ENCODE measurements around the gene IGF2R.

The IGF2R gene

DNA sequence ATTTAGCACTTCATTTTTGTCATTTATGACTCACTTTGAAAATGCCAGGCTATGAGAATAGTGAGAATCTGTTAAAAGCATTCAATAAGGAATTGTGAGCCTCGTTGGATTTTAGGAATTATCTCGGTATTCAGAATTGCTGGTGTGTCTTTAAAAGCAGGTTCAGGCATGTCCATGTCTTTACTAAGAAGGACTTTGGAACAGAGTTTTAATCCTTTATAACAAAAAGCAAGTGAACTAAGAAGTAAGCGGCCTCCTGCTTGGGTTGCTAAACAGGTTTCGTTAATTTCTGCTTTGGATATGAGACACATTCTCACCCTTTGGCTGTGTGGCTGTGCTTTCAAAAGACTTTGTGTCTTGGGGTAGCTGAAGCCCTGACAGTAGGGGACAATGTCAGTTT lies 74.9 kb downstream of the IGF2R start:
- H3K4me3 ChIP-seq (ENCODE audit: low read length), result no peak overlapping the region
- H3K27me3 ChIP-seq (ENCODE audit: control insufficient read depth, insufficient read depth, low read length), result no peaks in the 10 kb centered on the region
- peaks cover 77% of the 10 kb centered on the region for H3K36me3 ChIP-seq (ENCODE audit: control insufficient read depth, low read depth, low read length)
- no peak overlapping the region for H3K27ac ChIP-seq (ENCODE audit: low read length)
- H3K4me1 ChIP-seq (ENCODE audit: control insufficient read depth, low read depth, low read length), result no peaks in the 10 kb centered on the region
- H3K9me3 ChIP-seq (ENCODE audit: control insufficient read depth, low read depth, low read length), result no peaks in the 10 kb centered on the region
- no peak overlapping the region for H3K9ac ChIP-seq (ENCODE audit: low read length)

DNA sequence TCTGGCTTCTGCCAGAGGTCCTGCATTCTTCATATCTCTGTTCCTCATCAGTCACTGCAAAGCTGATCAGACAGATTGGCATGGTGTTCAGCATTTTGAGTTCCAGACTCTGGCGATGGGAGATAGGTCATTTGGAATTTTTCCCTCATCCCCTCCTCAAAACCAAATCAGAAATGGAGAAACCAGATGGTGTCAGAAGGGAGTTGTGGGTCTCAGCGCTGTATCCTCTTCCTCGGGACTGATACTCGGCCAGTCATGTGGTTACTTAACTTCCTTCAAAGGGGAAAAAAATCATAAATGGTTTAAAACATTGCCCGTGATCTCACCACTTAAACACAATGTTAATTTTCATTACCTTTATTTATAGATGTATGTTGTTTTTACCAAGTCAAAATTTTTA lies 75.8 kb downstream of the IGF2R start:
- Histone ChIP-seq H3K4me1 (ENCODE audit: control insufficient read depth, low read depth, low read length) (no peaks in the 10 kb centered on the region), H3K36me3 (ENCODE audit: control insufficient read depth, low read depth, low read length) (peaks cover 81% of the 10 kb centered on the region), H3K27ac (ENCODE audit: low read length) (no peak overlapping the region), H3K4me3 (ENCODE audit: low read length) (no peak overlapping the region), H3K27me3 (ENCODE audit: control insufficient read depth, insufficient read depth, low read length) (no peaks in the 10 kb centered on the region), H3K9me3 (ENCODE audit: control insufficient read depth, low read depth, low read length) (no peaks in the 10 kb centered on the region), H3K9ac (ENCODE audit: low read length) (no peak overlapping the region)

DNA sequence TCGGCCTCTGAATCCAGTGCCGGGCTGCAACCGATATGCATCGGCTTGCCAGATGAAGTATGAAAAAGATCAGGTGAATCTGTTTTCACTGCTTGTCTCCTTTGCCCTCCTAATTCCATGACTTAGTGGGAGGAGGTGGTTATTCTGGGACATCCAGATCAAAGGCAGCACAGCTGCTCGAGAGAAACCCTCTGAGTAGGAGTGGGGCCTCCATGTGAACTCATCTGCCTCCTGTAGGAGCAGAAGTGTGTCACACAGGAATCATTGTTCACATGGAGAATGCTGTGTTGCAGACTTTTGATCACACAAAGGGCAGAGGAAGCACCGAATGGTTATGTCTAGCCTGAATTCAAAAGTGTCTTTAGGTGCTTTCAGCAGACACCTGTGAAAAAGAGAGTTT lies 79.6 kb downstream of the IGF2R start:
- no peak overlapping the region for H3K9ac ChIP-seq (ENCODE audit: low read length)
- H3K9me3 ChIP-seq (ENCODE audit: control insufficient read depth, low read depth, low read length), result no peaks in the 10 kb centered on the region
- no peaks in the 10 kb centered on the region for H3K4me1 ChIP-seq (ENCODE audit: control insufficient read depth, low read depth, low read length)
- no peak overlapping the region for H3K4me3 ChIP-seq (ENCODE audit: low read length)
- H3K27me3 ChIP-seq (ENCODE audit: control insufficient read depth, insufficient read depth, low read length), result no peaks in the 10 kb centered on the region
- H3K36me3 ChIP-seq (ENCODE audit: control insufficient read depth, low read depth, low read length), result peaks cover 80% of the 10 kb centered on the region
- no peak overlapping the region for H3K27ac ChIP-seq (ENCODE audit: low read length)

DNA sequence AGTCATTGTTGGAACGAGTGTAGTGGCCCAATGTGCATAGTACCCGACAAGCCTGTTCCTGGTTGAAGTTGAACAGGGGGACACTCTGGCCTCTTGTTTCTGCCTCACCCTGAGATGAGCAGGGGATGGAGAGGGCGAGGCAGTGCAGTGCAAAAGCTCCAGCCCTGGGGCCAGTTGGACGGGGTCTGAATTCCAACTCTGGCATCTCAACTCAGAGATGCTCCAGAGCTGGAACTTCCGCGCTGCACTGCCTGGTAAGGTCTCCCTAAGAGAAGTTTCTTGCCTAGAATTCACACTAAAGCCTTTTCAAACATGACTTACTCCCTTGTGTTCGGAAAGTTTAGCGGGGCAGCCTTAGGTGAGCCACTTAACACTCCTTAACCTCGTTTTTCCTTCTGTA lies 80.5 kb downstream of the IGF2R start:
- H3K4me3 ChIP-seq (ENCODE audit: low read length), result no peak overlapping the region
- H3K27ac ChIP-seq (ENCODE audit: low read length), result no peak overlapping the region
- H3K36me3 ChIP-seq (ENCODE audit: control insufficient read depth, low read depth, low read length), result peaks cover 79% of the 10 kb centered on the region
- H3K9me3 ChIP-seq (ENCODE audit: control insufficient read depth, low read depth, low read length), result no peaks in the 10 kb centered on the region
- no peaks in the 10 kb centered on the region for H3K27me3 ChIP-seq (ENCODE audit: control insufficient read depth, insufficient read depth, low read length)
- H3K9ac ChIP-seq (ENCODE audit: low read length), result no peak overlapping the region
- no peaks in the 10 kb centered on the region for H3K4me1 ChIP-seq (ENCODE audit: control insufficient read depth, low read depth, low read length)

DNA sequence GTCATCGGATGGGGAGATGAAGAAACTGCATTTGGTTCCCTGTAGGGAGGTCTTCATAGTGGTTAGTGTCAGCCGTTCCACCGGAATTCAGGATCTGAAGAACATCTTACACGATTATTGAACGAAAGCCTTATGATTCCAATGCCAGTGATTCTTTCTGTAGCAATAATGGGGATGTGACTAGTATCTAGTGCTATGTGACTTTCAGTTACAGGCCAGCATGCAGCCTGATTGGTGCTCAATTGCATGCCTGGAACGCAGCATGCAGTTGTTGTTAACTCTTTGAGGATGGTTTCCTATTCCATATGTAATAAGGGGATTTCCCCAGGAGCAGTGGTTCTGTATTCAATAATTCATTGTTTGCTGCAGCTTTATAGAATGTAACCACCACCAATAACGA lies 81.1 kb downstream of the IGF2R start:
- Histone ChIP-seq H3K4me3 (ENCODE audit: low read length) (no peak overlapping the region), H3K36me3 (ENCODE audit: control insufficient read depth, low read depth, low read length) (peaks cover 76% of the 10 kb centered on the region), H3K27ac (ENCODE audit: low read length) (no peak overlapping the region), H3K9me3 (ENCODE audit: control insufficient read depth, low read depth, low read length) (no peaks in the 10 kb centered on the region), H3K27me3 (ENCODE audit: control insufficient read depth, insufficient read depth, low read length) (no peaks in the 10 kb centered on the region), H3K4me1 (ENCODE audit: control insufficient read depth, low read depth, low read length) (no peaks in the 10 kb centered on the region), H3K9ac (ENCODE audit: low read length) (no peak overlapping the region)

DNA sequence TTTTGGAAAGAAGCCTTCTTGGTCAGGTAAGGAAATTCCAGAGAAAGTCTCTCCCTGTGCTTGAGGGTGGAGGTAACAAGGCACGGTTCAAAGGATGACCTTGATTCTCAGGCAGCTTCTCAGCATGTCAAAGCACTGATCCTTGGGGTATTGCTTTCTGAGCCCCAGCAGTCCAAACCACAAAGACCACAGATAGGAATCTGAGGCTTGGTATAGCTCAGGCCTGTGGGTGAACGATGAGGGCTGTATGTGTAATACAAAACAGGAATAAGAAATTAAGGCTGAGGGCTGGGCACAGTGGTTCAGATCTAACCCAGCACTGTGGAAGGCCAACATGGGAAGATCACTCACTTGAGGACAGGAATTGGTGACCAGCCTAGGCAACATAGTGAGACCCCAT lies 82.5 kb downstream of the IGF2R start:
- peaks cover 74% of the 10 kb centered on the region for H3K36me3 ChIP-seq (ENCODE audit: control insufficient read depth, low read depth, low read length)
- no peak overlapping the region for H3K4me3 ChIP-seq (ENCODE audit: low read length)

DNA sequence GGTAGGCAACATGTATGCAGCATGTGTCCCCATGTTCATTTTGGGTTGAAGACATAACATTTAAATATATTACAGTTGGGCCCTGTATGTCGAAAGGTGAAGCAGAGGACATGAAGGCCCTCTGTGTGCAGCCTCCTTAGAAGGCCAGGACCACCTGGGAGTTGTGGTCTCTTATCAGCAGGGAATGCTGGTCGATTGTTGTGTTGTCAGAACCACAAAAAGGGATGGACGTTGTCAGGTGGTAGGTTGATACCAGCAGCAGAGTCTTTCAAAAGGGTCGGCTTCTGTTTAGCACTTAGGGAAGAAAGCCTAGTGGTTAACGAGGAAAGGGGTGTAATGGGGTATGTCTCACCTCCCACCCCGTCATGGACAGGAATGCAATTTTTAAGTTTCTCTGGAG lies 85.4 kb downstream of the IGF2R start:
- no peaks in the 10 kb centered on the region for H3K9me3 ChIP-seq (ENCODE audit: control insufficient read depth, low read depth, low read length)

More for the DNA sequence above, 82.5 kb downstream of the IGF2R start:
- H3K4me1 ChIP-seq (ENCODE audit: control insufficient read depth, low read depth, low read length), result no peaks in the 10 kb centered on the region
- no peak overlapping the region for H3K9ac ChIP-seq (ENCODE audit: low read length)
- H3K27ac ChIP-seq (ENCODE audit: low read length), result no peak overlapping the region
- no peaks in the 10 kb centered on the region for H3K27me3 ChIP-seq (ENCODE audit: control insufficient read depth, insufficient read depth, low read length)
- H3K9me3 ChIP-seq (ENCODE audit: control insufficient read depth, low read depth, low read length), result no peaks in the 10 kb centered on the region

DNA sequence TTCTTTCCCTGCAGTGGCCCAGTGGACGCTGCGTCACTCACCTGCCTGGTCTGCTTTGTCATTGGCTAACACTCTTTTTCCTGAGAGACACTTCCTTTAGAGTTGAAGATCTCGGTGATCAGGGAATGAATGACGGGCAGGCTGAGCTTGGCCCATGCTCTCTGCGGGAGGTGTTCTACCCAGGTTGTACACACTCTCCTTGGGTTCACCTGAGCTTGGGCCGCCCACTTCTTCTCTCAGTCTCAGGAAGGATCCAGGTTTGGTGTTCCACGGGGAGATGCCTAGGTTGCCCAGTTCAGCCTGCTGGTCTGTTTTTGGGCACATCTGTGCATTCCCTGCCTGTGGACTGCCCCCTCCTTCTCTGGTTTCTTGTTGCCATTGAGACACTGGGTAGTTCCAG lies 86.0 kb downstream of the IGF2R start:
- Histone ChIP-seq H3K9me3 (ENCODE audit: control insufficient read depth, low read depth, low read length) (no peaks in the 10 kb centered on the region), H3K4me1 (ENCODE audit: control insufficient read depth, low read depth, low read length) (no peaks in the 10 kb centered on the region), H3K9ac (ENCODE audit: low read length) (no peak overlapping the region), H3K4me3 (ENCODE audit: low read length) (no peak overlapping the region), H3K27ac (ENCODE audit: low read length) (no peak overlapping the region), H3K36me3 (ENCODE audit: control insufficient read depth, low read depth, low read length) (peaks cover 74% of the 10 kb centered on the region), H3K27me3 (ENCODE audit: control insufficient read depth, insufficient read depth, low read length) (no peaks in the 10 kb centered on the region)

More for the DNA sequence above, 85.4 kb downstream of the IGF2R start:
- Histone ChIP-seq H3K27me3 (ENCODE audit: control insufficient read depth, insufficient read depth, low read length) (no peaks in the 10 kb centered on the region), H3K4me1 (ENCODE audit: control insufficient read depth, low read depth, low read length) (no peaks in the 10 kb centered on the region), H3K27ac (ENCODE audit: low read length) (no peak overlapping the region), H3K36me3 (ENCODE audit: control insufficient read depth, low read depth, low read length) (peaks cover 71% of the 10 kb centered on the region), H3K4me3 (ENCODE audit: low read length) (no peak overlapping the region), H3K9ac (ENCODE audit: low read length) (no peak overlapping the region)

DNA sequence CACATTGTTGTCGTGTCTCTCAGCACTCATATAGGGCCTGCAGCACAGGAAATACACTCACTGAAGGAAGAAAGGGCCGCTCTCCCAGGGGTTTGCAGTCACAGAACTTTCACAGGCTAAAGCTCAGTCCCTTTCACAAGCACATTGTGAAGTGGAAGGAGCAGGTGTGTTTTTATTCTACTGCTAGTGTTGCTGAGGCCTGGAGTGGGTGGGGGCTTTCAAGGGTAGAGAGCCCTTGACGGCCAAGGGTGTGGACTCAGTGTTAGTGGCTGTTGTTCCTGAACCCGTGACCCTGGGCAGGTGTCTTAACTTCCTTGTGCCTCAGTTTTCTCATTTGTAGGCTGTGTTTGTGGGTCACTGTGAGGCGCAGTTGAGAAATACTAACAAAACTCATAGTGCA lies 86.5 kb downstream of the IGF2R start:
- Histone ChIP-seq H3K4me1 (ENCODE audit: control insufficient read depth, low read depth, low read length) (no peaks in the 10 kb centered on the region), H3K36me3 (ENCODE audit: control insufficient read depth, low read depth, low read length) (peaks cover 75% of the 10 kb centered on the region), H3K27me3 (ENCODE audit: control insufficient read depth, insufficient read depth, low read length) (no peaks in the 10 kb centered on the region), H3K9ac (ENCODE audit: low read length) (no peak overlapping the region), H3K27ac (ENCODE audit: low read length) (no peak overlapping the region), H3K4me3 (ENCODE audit: low read length) (no peak overlapping the region), H3K9me3 (ENCODE audit: control insufficient read depth, low read depth, low read length) (no peaks in the 10 kb centered on the region)

DNA sequence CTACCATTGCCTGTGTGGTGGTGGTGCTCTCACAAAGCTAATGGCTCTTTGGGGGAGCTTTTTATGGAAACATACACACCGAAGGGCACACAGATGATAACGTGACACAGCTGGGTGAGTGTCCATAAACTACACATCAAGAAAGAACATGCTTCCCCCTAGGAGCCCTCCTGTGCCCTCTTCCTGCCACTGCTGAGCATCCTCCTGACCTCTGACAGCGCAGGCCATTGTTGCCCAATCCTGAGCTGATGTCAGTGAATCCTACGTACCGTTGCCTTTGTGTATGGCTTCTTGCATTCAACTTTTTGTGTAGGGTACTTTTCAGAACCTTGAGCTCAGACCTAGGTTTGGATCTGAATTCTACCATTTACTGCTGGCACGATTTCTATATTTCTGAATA lies 86.9 kb downstream of the IGF2R start:
- Histone ChIP-seq H3K4me1 (ENCODE audit: control insufficient read depth, low read depth, low read length) (no peaks in the 10 kb centered on the region), H3K9me3 (ENCODE audit: control insufficient read depth, low read depth, low read length) (no peaks in the 10 kb centered on the region), H3K36me3 (ENCODE audit: control insufficient read depth, low read depth, low read length) (peaks cover 75% of the 10 kb centered on the region), H3K4me3 (ENCODE audit: low read length) (no peak overlapping the region), H3K27me3 (ENCODE audit: control insufficient read depth, insufficient read depth, low read length) (no peaks in the 10 kb centered on the region), H3K9ac (ENCODE audit: low read length) (no peak overlapping the region), H3K27ac (ENCODE audit: low read length) (no peak overlapping the region)

DNA sequence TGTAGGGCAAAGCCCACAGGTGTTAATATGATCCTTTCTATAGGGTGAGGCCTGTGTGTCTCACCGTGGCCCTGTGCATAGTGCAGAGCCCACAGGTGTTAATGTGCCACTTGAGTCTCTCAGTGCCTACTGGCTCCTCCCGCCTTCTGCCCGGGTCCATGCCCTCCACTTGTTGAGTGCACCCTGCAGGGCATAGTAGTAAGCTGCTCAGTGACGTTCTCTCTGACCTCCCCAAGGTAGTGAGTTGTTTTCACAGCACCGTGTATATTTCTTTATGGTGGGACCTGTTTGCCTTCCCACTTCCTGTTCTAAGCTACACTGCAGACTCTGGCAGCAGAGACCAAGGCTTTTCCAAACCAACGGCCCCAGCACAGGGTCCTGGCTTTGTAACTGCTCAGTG lies 88.2 kb downstream of the IGF2R start:
- Histone ChIP-seq H3K4me3 (ENCODE audit: low read length) (no peak overlapping the region), H3K9ac (ENCODE audit: low read length) (no peak overlapping the region), H3K27ac (ENCODE audit: low read length) (no peak overlapping the region), H3K36me3 (ENCODE audit: control insufficient read depth, low read depth, low read length) (peaks cover 75% of the 10 kb centered on the region), H3K9me3 (ENCODE audit: control insufficient read depth, low read depth, low read length) (no peaks in the 10 kb centered on the region), H3K27me3 (ENCODE audit: control insufficient read depth, insufficient read depth, low read length) (no peaks in the 10 kb centered on the region), H3K4me1 (ENCODE audit: control insufficient read depth, low read depth, low read length) (no peaks in the 10 kb centered on the region)

DNA sequence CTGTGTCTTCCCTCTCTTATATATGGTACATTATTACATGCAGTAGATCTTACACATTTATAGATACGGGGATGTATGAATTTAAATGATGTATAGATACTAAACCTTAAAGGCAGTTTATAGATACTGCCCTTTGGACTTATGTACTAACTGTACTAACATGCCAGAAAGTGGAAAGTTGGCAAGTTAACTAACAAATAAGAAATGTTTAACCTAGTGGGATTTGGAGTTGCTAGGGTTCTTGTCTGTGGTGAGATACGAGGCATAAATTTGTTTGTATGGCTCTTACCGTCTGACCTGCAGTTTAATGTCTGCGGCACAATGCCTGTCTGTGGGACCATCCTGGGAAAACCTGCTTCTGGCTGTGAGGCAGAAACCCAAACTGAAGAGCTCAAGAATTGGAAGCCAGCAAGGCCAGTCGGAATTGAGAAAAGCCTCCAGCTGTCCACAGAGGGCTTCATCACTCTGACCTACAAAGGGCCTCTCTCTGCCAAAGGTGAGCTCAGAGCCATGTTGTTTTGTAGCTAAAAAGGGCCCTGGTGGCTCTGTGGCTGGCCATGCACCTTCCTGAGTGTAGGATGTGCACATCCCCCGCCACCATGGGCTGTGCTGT lies 89.8 kb downstream of the IGF2R start:
- H3K27ac ChIP-seq (ENCODE audit: low read length), result no peak overlapping the region
- H3K27me3 ChIP-seq (ENCODE audit: control insufficient read depth, insufficient read depth, low read length), result no peaks in the 10 kb centered on the region
- H3K4me1 ChIP-seq (ENCODE audit: control insufficient read depth, low read depth, low read length), result no peaks in the 10 kb centered on the region
- H3K9ac ChIP-seq (ENCODE audit: low read length), result no peak overlapping the region
- no peak overlapping the region for H3K4me3 ChIP-seq (ENCODE audit: low read length)
- peaks cover 77% of the 10 kb centered on the region for H3K36me3 ChIP-seq (ENCODE audit: control insufficient read depth, low read depth, low read length)
- no peaks in the 10 kb centered on the region for H3K9me3 ChIP-seq (ENCODE audit: control insufficient read depth, low read depth, low read length)

Measured in iPS-18a (cell line).